ENCODE measurements around the gene SAP30. TPM values are rescaled to one million over a fixed set of nuclear protein-coding genes. Genes with fewer than 3 reads are reported as not detected.
A peak's percentile ranks its signal among the peaks of the same experiment; 100 is the strongest.

SAP30 gene
- total RNA-seq, 1 experiment from 2014 or later = 9.8 TPM

- no TSS peak for BruUV-seq (replicated peaks)
These were observed 25.1 kb upstream of the SAP30 start for GRCh38 chr4:173345648-173346047.

GRCh38 chr4:173346074-173346473, 24.7 kb upstream of the SAP30 start:
- H3K4me3 ChIP-seq (ENCODE audit: low read depth, low read length) = no peak overlapping the region
- no peaks in the 10 kb centered on the region for H3K36me3 ChIP-seq (ENCODE audit: control insufficient read depth, insufficient read depth, low read length)
- H3K27me3 ChIP-seq (replicated peaks; ENCODE audit: control insufficient read depth, insufficient read depth, low read length) = no peaks in the 10 kb centered on the region
- H3K27me3 Mint-ChIP-seq (ENCODE audit: insufficient read depth, unreplicated experiment) = no peaks in the 10 kb centered on the region
- no peaks in the 10 kb centered on the region for H3K9me3 ChIP-seq
- intact Hi-C loops (cut with micrococcal nuclease; ENCODE audit: unreplicated experiment) = no loop called here
- CTCF ChIA-PET = no interaction called here
- no peaks in the 10 kb centered on the region for H3K9me3 Mint-ChIP-seq (ENCODE audit: unreplicated experiment)
- H3K4me1 ChIP-seq = peaks cover 22% of the 10 kb centered on the region; the same call in 1 of the 2 replicates
- peak; percentile 16 to 40 for DNase-seq
- no peak overlapping the region for H3K4me3 Mint-ChIP-seq (ENCODE audit: unreplicated experiment)
- H3K4me1 Mint-ChIP-seq (ENCODE audit: low read depth, unreplicated experiment) = peaks cover 17% of the 10 kb centered on the region
- POLR2A ChIA-PET = interaction anchor here (2.3 kb wide), 1 partner anchor 11 kb away, joined by 21 read pairs; the partner anchor contains the start of gene HMGB2
- TF ChIP-seq CTCF (IDR thresholded peaks at IDR 0.05; ENCODE audit: insufficient read depth in 1 of 2, low read depth in 1 of 2, low read length in 1 of 2, severe bottlenecking in 1 of 2, unreplicated experiment in 1 of 2) = no peak
- H3K27ac Mint-ChIP-seq (ENCODE audit: unreplicated experiment) = peak overlapping the region; percentile 29
- H3K36me3 Mint-ChIP-seq (ENCODE audit: insufficient read depth, unreplicated experiment) = no peaks in the 10 kb centered on the region
- BruUV-seq (replicated peaks) = no TSS peak

More at GRCh38 chr4:173345648-173346047, 25.1 kb upstream of the SAP30 start:
- no peaks in the 10 kb centered on the region for H3K27me3 Mint-ChIP-seq (ENCODE audit: insufficient read depth, unreplicated experiment)
- Histone ChIP-seq H3K36me3 (ENCODE audit: control insufficient read depth, insufficient read depth, low read length) (no peaks in the 10 kb centered on the region), H3K4me3 (ENCODE audit: low read depth, low read length) (no peak overlapping the region), H3K27me3 (replicated peaks; ENCODE audit: control insufficient read depth, insufficient read depth, low read length) (no peaks in the 10 kb centered on the region), H3K9me3 (no peaks in the 10 kb centered on the region), H3K4me1 (peaks cover 22% of the 10 kb centered on the region; the same call in 1 of the 2 replicates)
- intact Hi-C loops (cut with micrococcal nuclease; ENCODE audit: unreplicated experiment) = loop anchor here (1.0 kb wide), 1 partner anchor 10 kb away; no protein-coding TSS in a partner anchor
- no peaks in the 10 kb centered on the region for H3K36me3 Mint-ChIP-seq (ENCODE audit: insufficient read depth, unreplicated experiment)
- H3K9me3 Mint-ChIP-seq (ENCODE audit: unreplicated experiment) = no peaks in the 10 kb centered on the region
- no peak for DNase-seq
- TF ChIP-seq CTCF (IDR thresholded peaks at IDR 0.05; ENCODE audit: insufficient read depth in 1 of 2, low read depth in 1 of 2, low read length in 1 of 2, severe bottlenecking in 1 of 2, unreplicated experiment in 1 of 2) = no peak
- H3K4me1 Mint-ChIP-seq (ENCODE audit: low read depth, unreplicated experiment) = peaks cover 17% of the 10 kb centered on the region
- peak overlapping the region; percentile 29 for H3K27ac Mint-ChIP-seq (ENCODE audit: unreplicated experiment)
- no peak overlapping the region for H3K4me3 Mint-ChIP-seq (ENCODE audit: unreplicated experiment)
- CTCF ChIA-PET = interaction anchor here (0.7 kb wide), 1 partner anchor 12 kb away, joined by 3 read pairs; the partner anchor contains the start of gene HMGB2
- POLR2A ChIA-PET = interaction anchor here (1.2 to 2.3 kb wide), 2 partner anchors 11 to 25 kb away, joined by 6 to 21 read pairs; partner anchors contain the start of genes HMGB2 and SAP30

- H3K27me3 Mint-ChIP-seq (ENCODE audit: insufficient read depth, unreplicated experiment) = no peaks in the 10 kb centered on the region
- no peak overlapping the region for H3K27ac Mint-ChIP-seq (ENCODE audit: unreplicated experiment)
- ChIA-PET POLR2A (no interaction called here), CTCF (no interaction called here)
- Histone ChIP-seq H3K4me1 (peaks cover 22% of the 10 kb centered on the region; the same call in 1 of the 2 replicates), H3K4me3 (ENCODE audit: low read depth, low read length) (no peak overlapping the region), H3K27me3 (replicated peaks; ENCODE audit: control insufficient read depth, insufficient read depth, low read length) (no peaks in the 10 kb centered on the region), H3K36me3 (ENCODE audit: control insufficient read depth, insufficient read depth, low read length) (no peaks in the 10 kb centered on the region), H3K9me3 (no peaks in the 10 kb centered on the region)
- intact Hi-C loops (cut with micrococcal nuclease; ENCODE audit: unreplicated experiment) = no loop called here
- no TSS peak for BruUV-seq (replicated peaks)
- H3K4me1 Mint-ChIP-seq (ENCODE audit: low read depth, unreplicated experiment) = peaks cover 17% of the 10 kb centered on the region
- no peaks in the 10 kb centered on the region for H3K36me3 Mint-ChIP-seq (ENCODE audit: insufficient read depth, unreplicated experiment)
- no peak for TF ChIP-seq CTCF (IDR thresholded peaks at IDR 0.05; ENCODE audit: insufficient read depth in 1 of 2, low read depth in 1 of 2, low read length in 1 of 2, severe bottlenecking in 1 of 2, unreplicated experiment in 1 of 2)
- no peak overlapping the region for H3K4me3 Mint-ChIP-seq (ENCODE audit: unreplicated experiment)
- no peaks in the 10 kb centered on the region for H3K9me3 Mint-ChIP-seq (ENCODE audit: unreplicated experiment)
- no peak for DNase-seq
These were observed 23.3 kb upstream of the SAP30 start for GRCh38 chr4:173347467-173347866.
